GM23338 (cell line): ENCODE data around the gene RPL10A. TPM values are rescaled to one million over a fixed set of nuclear protein-coding genes. Genes with fewer than 3 reads are reported as not detected.

Experiments
- ATAC-seq: fragments of 200-7000 bp; cut with Tn5 transposase; 3 replicates; pipeline ENCODE4 v1.9.1; 2020
- DNase-seq: peaks from one replicate; pipeline ENCODE4 v3.0.0-alpha.2; 2015; ENCODE audit warnings: low spot score
- H2AFZ ChIP-seq: fragments of 200-600 bp; sonication (generic); 2 replicates; pipeline ENCODE4 v1.8.0; 2016; ENCODE audit warnings: antibody characterized with exemption, mild to moderate bottlenecking, moderate library complexity
- H3F3A ChIP-seq: fragments of 200-600 bp; sonication (generic); replicated peaks from 2 replicates; pipeline ENCODE4 v1.8.0; 2017; ENCODE audit warnings: antibody characterized with exemption, mixed run types, low read depth
- H3K27ac ChIP-seq: fragments of 200-600 bp; sonication (generic); 2 replicates; pipeline ENCODE4 v1.6.1; 2016; ENCODE audit warnings: low read depth
- H3K27me3 ChIP-seq: fragments of 200-600 bp; sonication (generic); 2 replicates; pipeline ENCODE4 v1.8.0; 2016; ENCODE audit warnings: mild to moderate bottlenecking, mixed run types, moderate library complexity; ENCODE audit not compliant: insufficient read depth
- H3K36me3 ChIP-seq: fragments of 200-600 bp; sonication (generic); 2 replicates; pipeline ENCODE4 v1.8.0; 2016; ENCODE audit warnings: mild to moderate bottlenecking; ENCODE audit not compliant: insufficient read depth
- H3K4me1 ChIP-seq: fragments of 200-600 bp; sonication (generic); 2 replicates; pipeline ENCODE4 v1.8.0; 2016; ENCODE audit warnings: mild to moderate bottlenecking, moderate library complexity; ENCODE audit not compliant: insufficient read depth
- H3K4me2 ChIP-seq: fragments of 200-600 bp; sonication (generic); 2 replicates; pipeline ENCODE4 v1.7.1; 2017; ENCODE audit warnings: mixed run types
- H3K4me3 ChIP-seq: fragments of 200-600 bp; sonication (generic); 2 replicates; pipeline ENCODE4 v1.6.1; 2016; ENCODE audit warnings: mixed run types
- H3K79me2 ChIP-seq: fragments of 200-600 bp; sonication (generic); replicated peaks from 2 replicates; pipeline ENCODE4 v1.8.0; 2017; ENCODE audit warnings: mild to moderate bottlenecking; ENCODE audit not compliant: insufficient read depth
- H3K9me2 ChIP-seq: fragments of 200-600 bp; sonication (generic); 2 replicates; pipeline ENCODE4 v1.8.0; 2017; ENCODE audit not compliant: insufficient read depth
- H4K20me1 ChIP-seq: fragments of 200-600 bp; sonication (generic); replicated peaks from 2 replicates; pipeline ENCODE4 v1.8.0; 2017; ENCODE audit warnings: mild to moderate bottlenecking; ENCODE audit not compliant: insufficient read depth
- H3K27ac Mint-ChIP-seq: 2 replicates; pipeline ENCODE4 v1.8.0; 2020; ENCODE audit warnings: inconsistent platforms, mild to moderate bottlenecking, moderate library complexity, mixed read lengths
- H3K27me3 Mint-ChIP-seq: 3 replicates; pipeline ENCODE4 v1.8.0; 2022; ENCODE audit warnings: low read depth, mild to moderate bottlenecking, moderate library complexity, mixed read lengths, inconsistent platforms; ENCODE audit not compliant: insufficient read depth, poor library complexity
- H3K36me3 Mint-ChIP-seq: 3 replicates; pipeline ENCODE4 v1.8.0; 2021; ENCODE audit warnings: low read depth, mild to moderate bottlenecking, inconsistent platforms, moderate library complexity, mixed read lengths
- H3K4me1 Mint-ChIP-seq: 3 replicates; pipeline ENCODE4 v1.8.0; 2020; ENCODE audit warnings: mild to moderate bottlenecking, inconsistent platforms, mixed read lengths
- H3K4me3 Mint-ChIP-seq: 3 replicates; pipeline ENCODE4 v1.8.0; 2021; ENCODE audit warnings: moderate library complexity, mild to moderate bottlenecking, inconsistent platforms, mixed read lengths
- H3K9me3 Mint-ChIP-seq: 3 replicates; pipeline ENCODE4 v1.8.0; 2020; ENCODE audit warnings: moderate library complexity, mild to moderate bottlenecking, inconsistent platforms, mixed read lengths
- EZH2 ChIP-seq: fragments of 200-600 bp; sonication (generic); IDR thresholded peaks from one replicate; pipeline ENCODE4 v1.8.0; 2017; ENCODE audit warnings: antibody characterized with exemption, mild to moderate bottlenecking, low read depth; ENCODE audit not compliant: unreplicated experiment
- EZH2phosphoT487 ChIP-seq: fragments of 200-600 bp; sonication (generic); IDR thresholded peaks from one replicate; pipeline ENCODE4 v1.8.1; 2018; ENCODE audit warnings: antibody characterized with exemption; ENCODE audit not compliant: unreplicated experiment
- ZNF114 ChIP-seq: fragments of 250-450 bp; sonication (Bioruptor Pico); IDR thresholded peaks from 2 replicates; pipeline ENCODE4 v1.5.0; 2020; ENCODE audit warnings: mild to moderate bottlenecking, moderate library complexity
- polyA plus RNA-seq: library from polyadenylated mRNA; unstranded; fragments of >200 nt; fragmentation: Nextera tagmentation; extraction: Ambion mirVana; gene quantifications from 2 replicates; pipeline ENCODE4 v1.2.1, GENCODE V29; 2016
- total RNA-seq: library from RNA; depleted of rRNA; stranded (reverse); fragments of >200 nt; shearing (Covaris generic); gene quantifications from 2 replicates; pipeline ENCODE4 v1.2.3, GENCODE V29; 2014
- TF ChIP-seq, protein P1 (sequence below): IDR thresholded peaks from one replicate; pipeline ENCODE4 v1.6.1; 2018; ENCODE audit warnings: antibody characterized with exemption; ENCODE audit not compliant: unreplicated experiment
- TF ChIP-seq, protein P2 (sequence below), 2 experiments: fragments of 200-600 bp in 1 of 2; sonication (generic) in 1 of 2; conservative IDR thresholded peaks; 2 replicates each; pipeline versions ENCODE4 v1.5.1 to v1.6.1; 2016 to 2017; ENCODE audit warnings: antibody characterized with exemption in 2 of 2, low read depth in 2 of 2, mild to moderate bottlenecking in 2 of 2, moderate library complexity in 1 of 2
- TF ChIP-seq, protein P3 (sequence below): IDR thresholded peaks from 2 replicates; pipeline ENCODE4 v1.6.1; 2016; ENCODE audit warnings: antibody characterized with exemption

RPL10A gene
- total and polyA plus RNA-seq, 2 experiments from 2014 or later = 730 to 1,297 TPM

DNA sequence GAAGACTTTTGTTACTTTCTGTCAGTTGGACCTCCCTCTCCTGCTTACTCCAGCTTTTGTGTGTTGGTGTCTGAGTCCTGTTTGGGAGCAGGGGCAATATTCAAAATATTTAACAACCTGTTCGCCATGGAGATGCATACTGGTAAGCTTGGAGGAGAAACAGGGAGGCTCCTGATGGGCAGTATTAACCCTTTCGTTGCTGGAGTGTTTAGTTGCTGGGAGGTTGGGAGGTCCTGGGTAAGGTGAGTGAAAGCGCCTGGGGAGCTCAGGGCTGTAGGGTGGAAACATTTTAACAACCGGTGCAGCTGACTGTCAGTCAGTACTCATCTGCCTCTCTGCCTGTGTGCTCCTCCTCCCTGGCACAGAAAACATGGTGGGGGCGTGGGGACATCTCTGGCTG is 40.3 kb downstream of the RPL10A start (continued):
- TF ChIP-seq, protein P1, sequence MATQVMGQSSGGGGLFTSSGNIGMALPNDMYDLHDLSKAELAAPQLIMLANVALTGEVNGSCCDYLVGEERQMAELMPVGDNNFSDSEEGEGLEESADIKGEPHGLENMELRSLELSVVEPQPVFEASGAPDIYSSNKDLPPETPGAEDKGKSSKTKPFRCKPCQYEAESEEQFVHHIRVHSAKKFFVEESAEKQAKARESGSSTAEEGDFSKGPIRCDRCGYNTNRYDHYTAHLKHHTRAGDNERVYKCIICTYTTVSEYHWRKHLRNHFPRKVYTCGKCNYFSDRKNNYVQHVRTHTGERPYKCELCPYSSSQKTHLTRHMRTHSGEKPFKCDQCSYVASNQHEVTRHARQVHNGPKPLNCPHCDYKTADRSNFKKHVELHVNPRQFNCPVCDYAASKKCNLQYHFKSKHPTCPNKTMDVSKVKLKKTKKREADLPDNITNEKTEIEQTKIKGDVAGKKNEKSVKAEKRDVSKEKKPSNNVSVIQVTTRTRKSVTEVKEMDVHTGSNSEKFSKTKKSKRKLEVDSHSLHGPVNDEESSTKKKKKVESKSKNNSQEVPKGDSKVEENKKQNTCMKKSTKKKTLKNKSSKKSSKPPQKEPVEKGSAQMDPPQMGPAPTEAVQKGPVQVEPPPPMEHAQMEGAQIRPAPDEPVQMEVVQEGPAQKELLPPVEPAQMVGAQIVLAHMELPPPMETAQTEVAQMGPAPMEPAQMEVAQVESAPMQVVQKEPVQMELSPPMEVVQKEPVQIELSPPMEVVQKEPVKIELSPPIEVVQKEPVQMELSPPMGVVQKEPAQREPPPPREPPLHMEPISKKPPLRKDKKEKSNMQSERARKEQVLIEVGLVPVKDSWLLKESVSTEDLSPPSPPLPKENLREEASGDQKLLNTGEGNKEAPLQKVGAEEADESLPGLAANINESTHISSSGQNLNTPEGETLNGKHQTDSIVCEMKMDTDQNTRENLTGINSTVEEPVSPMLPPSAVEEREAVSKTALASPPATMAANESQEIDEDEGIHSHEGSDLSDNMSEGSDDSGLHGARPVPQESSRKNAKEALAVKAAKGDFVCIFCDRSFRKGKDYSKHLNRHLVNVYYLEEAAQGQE = no peak
- TF ChIP-seq, protein P2, sequence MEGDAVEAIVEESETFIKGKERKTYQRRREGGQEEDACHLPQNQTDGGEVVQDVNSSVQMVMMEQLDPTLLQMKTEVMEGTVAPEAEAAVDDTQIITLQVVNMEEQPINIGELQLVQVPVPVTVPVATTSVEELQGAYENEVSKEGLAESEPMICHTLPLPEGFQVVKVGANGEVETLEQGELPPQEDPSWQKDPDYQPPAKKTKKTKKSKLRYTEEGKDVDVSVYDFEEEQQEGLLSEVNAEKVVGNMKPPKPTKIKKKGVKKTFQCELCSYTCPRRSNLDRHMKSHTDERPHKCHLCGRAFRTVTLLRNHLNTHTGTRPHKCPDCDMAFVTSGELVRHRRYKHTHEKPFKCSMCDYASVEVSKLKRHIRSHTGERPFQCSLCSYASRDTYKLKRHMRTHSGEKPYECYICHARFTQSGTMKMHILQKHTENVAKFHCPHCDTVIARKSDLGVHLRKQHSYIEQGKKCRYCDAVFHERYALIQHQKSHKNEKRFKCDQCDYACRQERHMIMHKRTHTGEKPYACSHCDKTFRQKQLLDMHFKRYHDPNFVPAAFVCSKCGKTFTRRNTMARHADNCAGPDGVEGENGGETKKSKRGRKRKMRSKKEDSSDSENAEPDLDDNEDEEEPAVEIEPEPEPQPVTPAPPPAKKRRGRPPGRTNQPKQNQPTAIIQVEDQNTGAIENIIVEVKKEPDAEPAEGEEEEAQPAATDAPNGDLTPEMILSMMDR (conservative IDR thresholded peaks at IDR 0.05; ENCODE audit: low read depth in 2 of 2) = no peak
- TF ChIP-seq ZNF114 = no peak
- TF ChIP-seq EZH2phosphoT487 = no peak

DNA sequence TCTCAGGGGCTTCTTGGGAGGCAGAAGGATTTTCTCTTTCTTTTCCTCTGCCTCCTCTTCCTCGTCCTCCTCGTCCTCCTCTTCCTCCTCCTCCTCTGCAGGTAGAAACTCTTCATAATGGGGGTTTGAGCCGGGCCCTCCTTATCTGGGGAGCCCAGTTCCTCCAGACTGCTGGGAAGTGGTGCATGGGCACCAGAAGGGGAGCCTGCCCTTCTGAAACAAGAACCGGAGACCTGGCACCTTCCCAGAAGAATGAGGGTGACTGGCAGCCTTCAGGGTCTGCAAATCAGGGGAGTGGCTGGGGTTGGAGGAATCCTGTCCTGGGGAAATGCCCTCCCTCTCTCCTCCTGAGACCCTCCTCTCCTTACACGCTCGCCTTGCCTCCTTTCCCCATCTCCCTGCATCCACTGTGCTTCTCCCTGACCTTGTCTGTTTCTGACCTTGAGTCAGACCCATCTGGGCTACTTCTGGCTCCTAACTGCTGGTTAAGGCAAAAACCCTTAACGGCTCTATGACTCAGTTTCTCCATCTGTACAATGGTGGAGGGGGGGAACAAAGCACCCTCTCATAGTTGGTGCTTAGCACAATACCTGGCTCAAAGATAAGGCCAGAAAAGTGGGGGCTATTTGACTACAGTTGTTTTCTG is 42.8 kb downstream of the RPL10A start:
- Histone ChIP-seq H3F3A (0 out of 2 replicates have a peak, but pooled peaks cover 3% of the 10 kb centered on the region), H3K79me2 (no peaks in the 10 kb centered on the region), H3K4me1 (peaks cover 45% of the 10 kb centered on the region), H2AFZ (peak overlapping the region; percentile 90), H3K27me3 (peaks cover 34% of the 10 kb centered on the region), H3K27ac (no peak overlapping the region), H3K4me3 (peak overlapping the region; percentile 65), H3K9me2 (no peaks in the 10 kb centered on the region), H3K4me2 (peak overlapping the region; percentile 93), H3K36me3 (no peaks in the 10 kb centered on the region), H4K20me1 (no peaks in the 10 kb centered on the region)
- DNase-seq = no peak
- Mint-ChIP-seq H3K27me3 (peaks cover 24% of the 10 kb centered on the region), H3K27ac (no peak overlapping the region), H3K9me3 (no peaks in the 10 kb centered on the region), H3K36me3 (no peaks in the 10 kb centered on the region), H3K4me1 (peaks cover 53% of the 10 kb centered on the region), H3K4me3 (peak overlapping the region; percentile 59)
- peak; percentile 33 for TF ChIP-seq EZH2
- TF ChIP-seq, protein P3, sequence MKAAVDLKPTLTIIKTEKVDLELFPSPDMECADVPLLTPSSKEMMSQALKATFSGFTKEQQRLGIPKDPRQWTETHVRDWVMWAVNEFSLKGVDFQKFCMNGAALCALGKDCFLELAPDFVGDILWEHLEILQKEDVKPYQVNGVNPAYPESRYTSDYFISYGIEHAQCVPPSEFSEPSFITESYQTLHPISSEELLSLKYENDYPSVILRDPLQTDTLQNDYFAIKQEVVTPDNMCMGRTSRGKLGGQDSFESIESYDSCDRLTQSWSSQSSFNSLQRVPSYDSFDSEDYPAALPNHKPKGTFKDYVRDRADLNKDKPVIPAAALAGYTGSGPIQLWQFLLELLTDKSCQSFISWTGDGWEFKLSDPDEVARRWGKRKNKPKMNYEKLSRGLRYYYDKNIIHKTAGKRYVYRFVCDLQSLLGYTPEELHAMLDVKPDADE = no peak
- TF ChIP-seq, protein P1 = no peak
- ATAC-seq = peak; percentile 3; the same call in 1 of the 3 replicates
